Measurements from ENCODE around the gene NDUFA12. TPM values are rescaled to one million over a fixed set of nuclear protein-coding genes. Genes with fewer than 3 reads are reported as not detected.
A peak's percentile ranks its signal among the peaks of the same experiment; 100 is the strongest.

The NDUFA12 gene
- total and polyA plus RNA-seq, 2 of the 13 experiments (the other 11 are each of a cell fraction or from before 2014, with no cell fraction given): 101 to 173 TPM

DNA sequence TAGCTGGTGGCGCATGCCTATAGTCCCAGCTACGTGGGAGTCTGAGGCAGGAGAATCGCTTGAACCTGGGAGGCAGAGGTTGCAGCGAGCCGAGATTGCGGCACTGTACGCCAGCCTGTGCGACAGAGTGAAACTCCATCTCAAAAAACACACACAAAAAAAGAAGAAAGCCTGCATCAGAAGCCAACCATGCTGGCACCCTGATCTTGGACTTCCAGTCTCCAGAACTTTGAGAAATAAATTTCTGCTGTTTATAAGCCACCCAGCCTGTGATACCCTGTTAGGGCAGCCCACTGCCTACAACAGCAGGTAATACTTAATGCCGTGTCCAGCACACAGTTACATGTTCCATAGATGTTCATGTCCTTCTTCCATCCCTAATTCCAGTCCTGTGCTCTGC is 62.7 kb downstream of the NDUFA12 start:
- Histone ChIP-seq H3K27me3 (ENCODE audit: control insufficient read depth in 1 of 2, insufficient read depth in 2 of 2, low read length in 2 of 2) (no peaks in the 10 kb centered on the region), H3K27ac (ENCODE audit: extremely low read length, insufficient read depth, low read length) (no peak overlapping the region), H3K36me3 (replicated peaks in 1 of 2; ENCODE audit: control insufficient read depth in 1 of 2, insufficient read depth in 2 of 2, low read length in 2 of 2) (no peaks in the 10 kb centered on the region), H3K9me3 (ENCODE audit: low read length) (no peaks in the 10 kb centered on the region), H4K20me1 (ENCODE audit: insufficient read depth, low read length) (no peaks in the 10 kb centered on the region), H3K4me2 (ENCODE audit: low read depth, low read length) (peak overlapping the region; percentile 50), H3K4me1 (ENCODE audit: insufficient read depth, low read length) (peaks cover 67% of the 10 kb centered on the region), H3K4me3 (replicated peaks in 1 of 3; ENCODE audit: insufficient read depth in 1 of 3, low read depth in 2 of 3, low read length in 3 of 3) (no peak overlapping the region), H2AFZ (ENCODE audit: low read length) (no peak overlapping the region), H3K79me2 (ENCODE audit: insufficient read depth, low read length) (no peaks in the 10 kb centered on the region), H3K9ac (ENCODE audit: insufficient read depth, low read depth, low read length) (no peak overlapping the region)
- BruUV-seq (replicated peaks): no TSS peak
- CTCF ChIA-PET (ENCODE audit: low intra/inter-chr PET ratio, low total read pairs): no interaction called here
- FAIRE-seq (no peak), ATAC-seq (no peak), DNase-seq (ENCODE audit: low spot score) (no peak)
- 90% methylated on average over 8 of the region's 9 CpGs for WGBS (ENCODE audit: low lambda C conversion rate)
- POLR2A ChIA-PET: no interaction called here
- intact Hi-C loops (cut with micrococcal nuclease; ENCODE audit: unreplicated experiment): no loop called here
- in situ Hi-C loops (cut with HindIII; ENCODE audit: extremely low pct_ligation_motif_present, low pct_unique_long_range_greater_than_20kb): no loop called here
- TF ChIP-seq, protein P1, sequence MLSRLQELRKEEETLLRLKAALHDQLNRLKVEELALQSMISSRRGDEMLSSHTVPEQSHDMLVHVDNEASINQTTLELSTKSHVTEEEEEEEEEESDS (CRISPR knock-in tag; IDR thresholded peaks at IDR 0.05; ENCODE audit: borderline replicate concordance): no peak
- TF ChIP-seq GPN1 (CRISPR knock-in tag; IDR thresholded peaks at IDR 0.05; ENCODE audit: borderline replicate concordance) (no peak), SYNCRIP (IDR thresholded peaks at IDR 0.05; ENCODE audit: insufficient read depth, low read depth, low read length) (no peak), ZBTB3 (CRISPR knock-in tag; IDR thresholded peaks at IDR 0.05; ENCODE audit: borderline replicate concordance, low read depth) (no peak), GTF3A (CRISPR knock-in tag; conservative IDR thresholded peaks at IDR 0.05) (no peak), MLLT10 (CRISPR knock-in tag; IDR thresholded peaks at IDR 0.05) (no peak), NCOR1 (IDR thresholded peaks at IDR 0.05; ENCODE audit: borderline replicate concordance, low read length) (no peak), JUN (CRISPR knock-in tag; IDR thresholded peaks at IDR 0.05) (no peak), ZNF670 (CRISPR knock-in tag; IDR thresholded peaks at IDR 0.05; ENCODE audit: borderline replicate concordance) (no peak), ZNF263 (CRISPR knock-in tag; IDR thresholded peaks at IDR 0.05) (no peak), ZNF282 (IDR thresholded peaks at IDR 0.05; ENCODE audit: partially characterized antibody) (no peak), BHLHE40 (IDR thresholded peaks at IDR 0.05; ENCODE audit: low read length) (no peak), SSRP1 (CRISPR knock-in tag; IDR thresholded peaks at IDR 0.05) (no peak), ATM (IDR thresholded peaks at IDR 0.05; ENCODE audit: borderline replicate concordance) (no peak), ZFP36 (IDR thresholded peaks at IDR 0.05; ENCODE audit: borderline replicate concordance, low read depth, low read length, partially characterized antibody) (no peak), GABPB1 (CRISPR knock-in tag; IDR thresholded peaks at IDR 0.05) (no peak)
- TF ChIP-seq, protein P2, sequence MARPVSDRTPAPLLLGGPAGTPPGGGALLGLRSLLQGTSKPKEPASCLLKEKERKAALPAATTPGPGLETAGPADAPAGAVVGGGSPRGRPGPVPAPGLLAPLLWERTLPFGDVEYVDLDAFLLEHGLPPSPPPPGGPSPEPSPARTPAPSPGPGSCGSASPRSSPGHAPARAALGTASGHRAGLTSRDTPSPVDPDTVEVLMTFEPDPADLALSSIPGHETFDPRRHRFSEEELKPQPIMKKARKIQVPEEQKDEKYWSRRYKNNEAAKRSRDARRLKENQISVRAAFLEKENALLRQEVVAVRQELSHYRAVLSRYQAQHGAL (CRISPR knock-in tag; IDR thresholded peaks at IDR 0.05; ENCODE audit: not compliant biosample characterization): no peak
- TF ChIP-seq, protein P3, sequence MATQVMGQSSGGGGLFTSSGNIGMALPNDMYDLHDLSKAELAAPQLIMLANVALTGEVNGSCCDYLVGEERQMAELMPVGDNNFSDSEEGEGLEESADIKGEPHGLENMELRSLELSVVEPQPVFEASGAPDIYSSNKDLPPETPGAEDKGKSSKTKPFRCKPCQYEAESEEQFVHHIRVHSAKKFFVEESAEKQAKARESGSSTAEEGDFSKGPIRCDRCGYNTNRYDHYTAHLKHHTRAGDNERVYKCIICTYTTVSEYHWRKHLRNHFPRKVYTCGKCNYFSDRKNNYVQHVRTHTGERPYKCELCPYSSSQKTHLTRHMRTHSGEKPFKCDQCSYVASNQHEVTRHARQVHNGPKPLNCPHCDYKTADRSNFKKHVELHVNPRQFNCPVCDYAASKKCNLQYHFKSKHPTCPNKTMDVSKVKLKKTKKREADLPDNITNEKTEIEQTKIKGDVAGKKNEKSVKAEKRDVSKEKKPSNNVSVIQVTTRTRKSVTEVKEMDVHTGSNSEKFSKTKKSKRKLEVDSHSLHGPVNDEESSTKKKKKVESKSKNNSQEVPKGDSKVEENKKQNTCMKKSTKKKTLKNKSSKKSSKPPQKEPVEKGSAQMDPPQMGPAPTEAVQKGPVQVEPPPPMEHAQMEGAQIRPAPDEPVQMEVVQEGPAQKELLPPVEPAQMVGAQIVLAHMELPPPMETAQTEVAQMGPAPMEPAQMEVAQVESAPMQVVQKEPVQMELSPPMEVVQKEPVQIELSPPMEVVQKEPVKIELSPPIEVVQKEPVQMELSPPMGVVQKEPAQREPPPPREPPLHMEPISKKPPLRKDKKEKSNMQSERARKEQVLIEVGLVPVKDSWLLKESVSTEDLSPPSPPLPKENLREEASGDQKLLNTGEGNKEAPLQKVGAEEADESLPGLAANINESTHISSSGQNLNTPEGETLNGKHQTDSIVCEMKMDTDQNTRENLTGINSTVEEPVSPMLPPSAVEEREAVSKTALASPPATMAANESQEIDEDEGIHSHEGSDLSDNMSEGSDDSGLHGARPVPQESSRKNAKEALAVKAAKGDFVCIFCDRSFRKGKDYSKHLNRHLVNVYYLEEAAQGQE (IDR thresholded peaks at IDR 0.05; ENCODE audit: borderline replicate concordance in 1 of 2, low read depth in 1 of 2, low read length in 2 of 2): no peak
